WTC11 (cell line): ENCODE results near the gene KDM5B. TPM values are rescaled to one million over a fixed set of nuclear protein-coding genes. Genes with fewer than 3 reads are reported as not detected.
"Not testable (repeated sequence)": the region's sequence is repeated elsewhere in the genome, so short reads cannot be mapped to it uniquely, and the experiment has no call there.

ENCODE experiments used
- ATAC-seq: fragments of 200-7000 bp; cut with Tn5 transposase; 2 replicates; pipeline ENCODE4 v1.10.0; 2021; ENCODE audit warnings: mild to moderate bottlenecking, moderate library complexity
- CTCF ChIA-PET: fragments of 300-600 bp; sonication (Branson Sonifier 250); formaldehyde crosslinking; loops from one replicate; lab custom pipeline; 2021; ENCODE audit warnings: antibody characterized with exemption; lab: Charles Lee
- POLR2A ChIA-PET: fragments of 350-600 bp; sonication (Branson Sonifier 250); formaldehyde crosslinking; loops from one replicate; lab custom pipeline; 2021; ENCODE audit warnings: antibody characterized with exemption; lab: Charles Lee
- DNase-seq: peaks from one replicate; pipeline ENCODE4 v3.0.0; 2021; ENCODE audit warnings: low spot score
- H3K27ac Mint-ChIP-seq: 2 replicates; pipeline ENCODE4 v1.8.0; 2021; ENCODE audit warnings: mixed read lengths
- H3K27me3 Mint-ChIP-seq: 2 replicates; pipeline ENCODE4 v1.8.0; 2021; ENCODE audit warnings: low read depth, mild to moderate bottlenecking, moderate library complexity, mixed read lengths
- H3K36me3 Mint-ChIP-seq: 2 replicates; pipeline ENCODE4 v1.8.0; 2021; ENCODE audit warnings: mixed read lengths
- H3K4me1 Mint-ChIP-seq: 2 replicates; pipeline ENCODE4 v1.8.0; 2022; ENCODE audit warnings: mixed read lengths
- H3K4me3 Mint-ChIP-seq: 2 replicates; pipeline ENCODE4 v1.8.0; 2021; ENCODE audit warnings: mild to moderate bottlenecking, moderate library complexity, mixed read lengths
- H3K9me3 Mint-ChIP-seq: 2 replicates; pipeline ENCODE4 v1.8.0; 2021; ENCODE audit warnings: mixed read lengths
- AR ChIP-seq: fragments of 250-450 bp; sonication (Bioruptor Pico); IDR thresholded peaks from 2 replicates; pipeline ENCODE4 v1.9.0; 2021; ENCODE audit warnings: mild to moderate bottlenecking
- CREB1 ChIP-seq: sonication (generic); formaldehyde crosslinking; IDR thresholded peaks from 2 replicates; pipeline ENCODE4 v1.8.0; 2023; ENCODE audit warnings: mild to moderate bottlenecking, missing genetic modification reagents
- ETV6 ChIP-seq: sonication (generic); formaldehyde crosslinking; IDR thresholded peaks from 2 replicates; pipeline ENCODE4 v1.8.1; 2022; ENCODE audit warnings: mild to moderate bottlenecking, missing genetic modification reagents
- FOXK1 ChIP-seq: sonication (generic); formaldehyde crosslinking; IDR thresholded peaks from 2 replicates; pipeline ENCODE4 v1.8.0; 2022; ENCODE audit warnings: mild to moderate bottlenecking, moderate library complexity, missing genetic modification reagents
- HMGXB4 ChIP-seq: sonication (generic); formaldehyde crosslinking; IDR thresholded peaks from 2 replicates; pipeline ENCODE4 v1.8.1; 2023; ENCODE audit warnings: mild to moderate bottlenecking, moderate library complexity, missing genetic modification reagents
- MLX ChIP-seq: sonication (generic); formaldehyde crosslinking; IDR thresholded peaks from 2 replicates; pipeline ENCODE4 v1.8.1; 2023; ENCODE audit warnings: mild to moderate bottlenecking, missing genetic modification reagents, moderate library complexity
- NFYB ChIP-seq: sonication (generic); formaldehyde crosslinking; conservative IDR thresholded peaks from 2 replicates; pipeline ENCODE4 v1.8.0; 2022; ENCODE audit warnings: low read depth, missing genetic modification reagents
- NR2C2 ChIP-seq: sonication (generic); formaldehyde crosslinking; IDR thresholded peaks from 2 replicates; pipeline ENCODE4 v1.8.0; 2022; ENCODE audit warnings: mild to moderate bottlenecking, missing genetic modification reagents
- SMAD3 ChIP-seq: sonication (generic); formaldehyde crosslinking; IDR thresholded peaks from 2 replicates; pipeline ENCODE4 v1.8.0; 2022; ENCODE audit warnings: missing genetic modification reagents, mild to moderate bottlenecking, borderline replicate concordance
- TEAD1 ChIP-seq: sonication (generic); formaldehyde crosslinking; IDR thresholded peaks from 2 replicates; pipeline ENCODE4 v1.8.0; 2022; ENCODE audit warnings: mild to moderate bottlenecking, missing genetic modification reagents
- ZNF121 ChIP-seq: sonication (generic); formaldehyde crosslinking; IDR thresholded peaks from 2 replicates; pipeline ENCODE4 v1.8.0; 2023; ENCODE audit warnings: missing genetic modification reagents
- ZNF423 ChIP-seq: fragments of 250-450 bp; sonication (Bioruptor Pico); IDR thresholded peaks from 2 replicates; pipeline ENCODE4 v2.1.2; 2022; ENCODE audit warnings: mild to moderate bottlenecking, moderate library complexity
- ZSCAN18 ChIP-seq: fragments of 250-450 bp; sonication (Bioruptor Pico); IDR thresholded peaks from 2 replicates; pipeline ENCODE4 v2.1.2; 2022; ENCODE audit warnings: mild to moderate bottlenecking, moderate library complexity
- total RNA-seq: library from RNA; stranded (reverse); gene quantifications from 3 replicates; pipeline ENCODE4 v1.2.3, GENCODE V29; 2021
- TF ChIP-seq, protein P1 (sequence below): sonication (generic); formaldehyde crosslinking; IDR thresholded peaks from 2 replicates; pipeline ENCODE4 v1.8.0; 2022; ENCODE audit warnings: mild to moderate bottlenecking, missing genetic modification reagents
- TF ChIP-seq, protein P2 (sequence below): sonication (generic); formaldehyde crosslinking; IDR thresholded peaks from 2 replicates; pipeline ENCODE4 v1.8.1; 2023; ENCODE audit warnings: mild to moderate bottlenecking, missing genetic modification reagents, borderline replicate concordance
- TF ChIP-seq, protein P3 (sequence below): sonication (generic); formaldehyde crosslinking; IDR thresholded peaks from 2 replicates; pipeline ENCODE4 v1.8.0; 2022; ENCODE audit warnings: mild to moderate bottlenecking, missing genetic modification reagents
- TF ChIP-seq, protein P4 (sequence below): sonication (generic); formaldehyde crosslinking; IDR thresholded peaks from 2 replicates; pipeline ENCODE4 v1.8.1; 2023; ENCODE audit warnings: mild to moderate bottlenecking, missing genetic modification reagents, moderate library complexity
- TF ChIP-seq, protein P5 (sequence below): sonication (generic); formaldehyde crosslinking; IDR thresholded peaks from 2 replicates; pipeline ENCODE4 v1.8.1; 2022; ENCODE audit warnings: low read depth, missing genetic modification reagents, borderline replicate concordance

Gene KDM5B
- total RNA-seq, 1 experiment from 2014 or later = 222 TPM

- no peak for TF ChIP-seq AR (CRISPR knock-in tag)
- TF ChIP-seq ZSCAN18 = no peak
- no peak for TF ChIP-seq ZNF121 (CRISPR knock-in tag)
- TF ChIP-seq, protein P1, sequence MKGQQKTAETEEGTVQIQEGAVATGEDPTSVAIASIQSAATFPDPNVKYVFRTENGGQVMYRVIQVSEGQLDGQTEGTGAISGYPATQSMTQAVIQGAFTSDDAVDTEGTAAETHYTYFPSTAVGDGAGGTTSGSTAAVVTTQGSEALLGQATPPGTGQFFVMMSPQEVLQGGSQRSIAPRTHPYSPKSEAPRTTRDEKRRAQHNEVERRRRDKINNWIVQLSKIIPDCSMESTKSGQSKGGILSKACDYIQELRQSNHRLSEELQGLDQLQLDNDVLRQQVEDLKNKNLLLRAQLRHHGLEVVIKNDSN (CRISPR knock-in tag) = no peak
- TF ChIP-seq NFYB (CRISPR knock-in tag) = no peak
- TF ChIP-seq TEAD1 (CRISPR knock-in tag) = no peak
- no peak for TF ChIP-seq ETV6 (CRISPR knock-in tag)
- no peak for TF ChIP-seq MLX (CRISPR knock-in tag)
- no peak for TF ChIP-seq FOXK1 (CRISPR knock-in tag)
- TF ChIP-seq, all 79 proteins: peak for 0
Measured at GRCh38 chr1:202831906-202832305, 23.7 kb upstream of the KDM5B start (continued).

DNA sequence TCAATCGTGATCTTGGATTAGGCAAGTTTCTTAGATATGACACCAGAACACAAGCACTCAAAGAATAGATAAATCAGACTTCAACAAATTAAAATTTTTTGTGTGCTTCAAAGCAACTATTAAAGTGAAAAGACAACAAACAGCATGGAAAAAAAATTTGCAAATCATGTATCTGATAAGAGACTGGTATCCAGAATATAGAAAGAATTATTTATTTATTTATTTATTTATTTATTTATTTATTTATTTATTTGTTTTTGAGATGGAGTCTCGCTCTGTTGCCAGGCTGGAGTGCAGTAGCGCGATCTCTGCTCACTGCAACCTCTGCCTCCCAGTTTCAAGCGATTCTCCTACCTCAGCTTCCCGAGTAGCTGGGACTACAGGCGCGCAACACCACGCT is 21.0 kb upstream of the KDM5B start:
- H3K36me3 Mint-ChIP-seq, DNase-seq, H3K4me3 Mint-ChIP-seq, H3K4me1 Mint-ChIP-seq, ATAC-seq, H3K9me3 Mint-ChIP-seq, CTCF ChIA-PET, H3K27ac Mint-ChIP-seq, POLR2A ChIA-PET, H3K27me3 Mint-ChIP-seq: not testable (repeated sequence)

DNA sequence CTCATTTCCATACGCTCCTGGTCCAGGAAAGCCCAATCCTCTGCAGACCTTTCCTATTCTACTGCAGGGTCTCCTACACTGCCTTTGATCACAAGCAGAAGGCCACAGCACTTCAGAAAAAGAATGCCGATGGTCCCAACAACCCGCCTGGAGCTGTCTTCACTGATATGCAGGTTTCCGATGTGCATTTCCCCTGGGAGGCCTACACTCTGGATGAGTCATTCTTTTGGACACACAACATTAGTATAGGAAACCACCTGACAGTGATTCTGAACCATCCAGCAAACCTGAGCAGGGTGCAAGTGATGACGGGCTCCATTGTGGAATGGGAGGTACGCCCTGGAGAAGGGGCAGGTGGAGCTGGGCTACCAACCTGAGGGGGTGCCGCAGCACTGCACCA is 17.5 kb upstream of the KDM5B start:
- peaks cover 11% of the 10 kb centered on the region for H3K27me3 Mint-ChIP-seq
- CTCF ChIA-PET = no interaction called here
- no peak for ATAC-seq
- no peak for TF ChIP-seq CREB1 (CRISPR knock-in tag)
- TF ChIP-seq, protein P2, sequence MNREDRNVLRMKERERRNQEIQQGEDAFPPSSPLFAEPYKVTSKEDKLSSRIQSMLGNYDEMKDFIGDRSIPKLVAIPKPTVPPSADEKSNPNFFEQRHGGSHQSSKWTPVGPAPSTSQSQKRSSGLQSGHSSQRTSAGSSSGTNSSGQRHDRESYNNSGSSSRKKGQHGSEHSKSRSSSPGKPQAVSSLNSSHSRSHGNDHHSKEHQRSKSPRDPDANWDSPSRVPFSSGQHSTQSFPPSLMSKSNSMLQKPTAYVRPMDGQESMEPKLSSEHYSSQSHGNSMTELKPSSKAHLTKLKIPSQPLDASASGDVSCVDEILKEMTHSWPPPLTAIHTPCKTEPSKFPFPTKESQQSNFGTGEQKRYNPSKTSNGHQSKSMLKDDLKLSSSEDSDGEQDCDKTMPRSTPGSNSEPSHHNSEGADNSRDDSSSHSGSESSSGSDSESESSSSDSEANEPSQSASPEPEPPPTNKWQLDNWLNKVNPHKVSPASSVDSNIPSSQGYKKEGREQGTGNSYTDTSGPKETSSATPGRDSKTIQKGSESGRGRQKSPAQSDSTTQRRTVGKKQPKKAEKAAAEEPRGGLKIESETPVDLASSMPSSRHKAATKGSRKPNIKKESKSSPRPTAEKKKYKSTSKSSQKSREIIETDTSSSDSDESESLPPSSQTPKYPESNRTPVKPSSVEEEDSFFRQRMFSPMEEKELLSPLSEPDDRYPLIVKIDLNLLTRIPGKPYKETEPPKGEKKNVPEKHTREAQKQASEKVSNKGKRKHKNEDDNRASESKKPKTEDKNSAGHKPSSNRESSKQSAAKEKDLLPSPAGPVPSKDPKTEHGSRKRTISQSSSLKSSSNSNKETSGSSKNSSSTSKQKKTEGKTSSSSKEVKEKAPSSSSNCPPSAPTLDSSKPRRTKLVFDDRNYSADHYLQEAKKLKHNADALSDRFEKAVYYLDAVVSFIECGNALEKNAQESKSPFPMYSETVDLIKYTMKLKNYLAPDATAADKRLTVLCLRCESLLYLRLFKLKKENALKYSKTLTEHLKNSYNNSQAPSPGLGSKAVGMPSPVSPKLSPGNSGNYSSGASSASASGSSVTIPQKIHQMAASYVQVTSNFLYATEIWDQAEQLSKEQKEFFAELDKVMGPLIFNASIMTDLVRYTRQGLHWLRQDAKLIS (CRISPR knock-in tag) = no peak
- no peak for TF ChIP-seq HMGXB4 (CRISPR knock-in tag)
- no peak for TF ChIP-seq NR2C2 (CRISPR knock-in tag)
- TF ChIP-seq, protein P3, sequence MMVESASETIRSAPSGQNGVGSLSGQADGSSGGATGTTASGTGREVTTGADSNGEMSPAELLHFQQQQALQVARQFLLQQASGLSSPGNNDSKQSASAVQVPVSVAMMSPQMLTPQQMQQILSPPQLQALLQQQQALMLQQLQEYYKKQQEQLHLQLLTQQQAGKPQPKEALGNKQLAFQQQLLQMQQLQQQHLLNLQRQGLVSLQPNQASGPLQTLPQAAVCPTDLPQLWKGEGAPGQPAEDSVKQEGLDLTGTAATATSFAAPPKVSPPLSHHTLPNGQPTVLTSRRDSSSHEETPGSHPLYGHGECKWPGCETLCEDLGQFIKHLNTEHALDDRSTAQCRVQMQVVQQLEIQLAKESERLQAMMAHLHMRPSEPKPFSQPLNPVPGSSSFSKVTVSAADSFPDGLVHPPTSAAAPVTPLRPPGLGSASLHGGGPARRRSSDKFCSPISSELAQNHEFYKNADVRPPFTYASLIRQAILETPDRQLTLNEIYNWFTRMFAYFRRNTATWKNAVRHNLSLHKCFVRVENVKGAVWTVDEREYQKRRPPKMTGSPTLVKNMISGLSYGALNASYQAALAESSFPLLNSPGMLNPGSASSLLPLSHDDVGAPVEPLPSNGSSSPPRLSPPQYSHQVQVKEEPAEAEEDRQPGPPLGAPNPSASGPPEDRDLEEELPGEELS = no peak
- TF ChIP-seq SMAD3 (CRISPR knock-in tag) = no peak
- no peak for TF ChIP-seq ZNF423 (CRISPR knock-in tag)
- TF ChIP-seq, protein P4, sequence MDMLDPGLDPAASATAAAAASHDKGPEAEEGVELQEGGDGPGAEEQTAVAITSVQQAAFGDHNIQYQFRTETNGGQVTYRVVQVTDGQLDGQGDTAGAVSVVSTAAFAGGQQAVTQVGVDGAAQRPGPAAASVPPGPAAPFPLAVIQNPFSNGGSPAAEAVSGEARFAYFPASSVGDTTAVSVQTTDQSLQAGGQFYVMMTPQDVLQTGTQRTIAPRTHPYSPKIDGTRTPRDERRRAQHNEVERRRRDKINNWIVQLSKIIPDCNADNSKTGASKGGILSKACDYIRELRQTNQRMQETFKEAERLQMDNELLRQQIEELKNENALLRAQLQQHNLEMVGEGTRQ (CRISPR knock-in tag) = no peak
- TF ChIP-seq, protein P5, sequence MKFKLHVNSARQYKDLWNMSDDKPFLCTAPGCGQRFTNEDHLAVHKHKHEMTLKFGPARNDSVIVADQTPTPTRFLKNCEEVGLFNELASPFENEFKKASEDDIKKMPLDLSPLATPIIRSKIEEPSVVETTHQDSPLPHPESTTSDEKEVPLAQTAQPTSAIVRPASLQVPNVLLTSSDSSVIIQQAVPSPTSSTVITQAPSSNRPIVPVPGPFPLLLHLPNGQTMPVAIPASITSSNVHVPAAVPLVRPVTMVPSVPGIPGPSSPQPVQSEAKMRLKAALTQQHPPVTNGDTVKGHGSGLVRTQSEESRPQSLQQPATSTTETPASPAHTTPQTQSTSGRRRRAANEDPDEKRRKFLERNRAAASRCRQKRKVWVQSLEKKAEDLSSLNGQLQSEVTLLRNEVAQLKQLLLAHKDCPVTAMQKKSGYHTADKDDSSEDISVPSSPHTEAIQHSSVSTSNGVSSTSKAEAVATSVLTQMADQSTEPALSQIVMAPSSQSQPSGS (CRISPR knock-in tag) = no peak

More for the DNA sequence above, 17.5 kb upstream of the KDM5B start:
- DNase-seq = no peak
- no peaks in the 10 kb centered on the region for H3K9me3 Mint-ChIP-seq
- POLR2A ChIA-PET = no interaction called here
- no peak overlapping the region for H3K27ac Mint-ChIP-seq
- no peaks in the 10 kb centered on the region for H3K36me3 Mint-ChIP-seq
- H3K4me3 Mint-ChIP-seq = no peak overlapping the region
- H3K4me1 Mint-ChIP-seq = no peaks in the 10 kb centered on the region; the same call in 1 of the 2 replicates
